HG03196 (cell line): ENCODE results near the gene STUM.

Experiments
- ATAC-seq: cut with Tn5 transposase; IDR thresholded peaks from one replicate; pipeline ENCODE4 v1.9.1; 2021; ENCODE audit not compliant: unreplicated experiment

Gene STUM

DNA sequence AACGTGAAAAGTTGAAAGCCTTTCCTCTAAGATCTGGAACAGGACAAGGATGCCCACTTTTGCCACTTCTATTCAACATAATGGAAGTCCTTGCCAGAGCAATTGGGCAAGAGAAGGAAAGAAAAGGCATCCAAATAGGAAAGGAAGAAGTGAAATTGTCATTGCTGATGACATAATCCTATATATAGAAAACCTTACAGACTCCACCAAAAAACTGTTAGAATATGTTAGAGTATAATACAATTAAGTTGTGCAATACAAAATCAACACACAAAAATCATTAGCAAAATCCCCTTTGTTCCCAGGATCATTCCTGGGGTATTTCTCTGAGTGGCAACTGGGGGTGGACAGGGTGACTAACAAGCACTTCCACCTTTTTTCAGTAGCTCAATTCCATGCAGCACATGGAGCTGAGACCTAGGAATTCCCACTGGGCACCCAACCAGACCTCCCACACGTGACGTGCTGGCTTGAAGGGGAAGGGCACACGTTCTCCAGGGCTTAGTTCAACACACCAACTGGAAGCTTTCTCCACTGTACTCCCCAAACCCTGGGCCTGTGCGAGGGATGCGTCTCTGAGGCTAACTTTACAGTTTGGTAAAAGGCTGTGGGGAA is 9.6 kb downstream of the STUM start:
- ATAC-seq, result no peak

DNA sequence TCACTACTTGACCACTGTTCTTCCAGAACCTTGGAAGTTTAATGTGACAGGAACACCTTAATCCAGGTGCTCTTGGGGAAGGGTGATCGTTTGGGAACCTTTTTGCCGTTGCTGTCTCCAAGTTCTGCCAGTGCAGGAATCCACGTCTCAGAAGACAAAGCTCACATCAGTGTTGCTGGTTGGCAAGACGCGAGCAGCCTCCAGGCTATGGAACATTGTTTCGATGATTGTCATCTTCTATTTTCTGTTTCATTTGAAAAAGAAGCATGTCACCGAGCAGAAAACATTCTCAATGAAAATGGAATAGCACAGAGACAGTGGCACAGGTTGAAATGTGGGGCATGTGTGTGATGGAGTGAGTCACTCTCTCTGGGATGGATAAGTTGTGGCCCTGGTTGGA is 11.7 kb downstream of the STUM start:
- ATAC-seq, result no peak

DNA sequence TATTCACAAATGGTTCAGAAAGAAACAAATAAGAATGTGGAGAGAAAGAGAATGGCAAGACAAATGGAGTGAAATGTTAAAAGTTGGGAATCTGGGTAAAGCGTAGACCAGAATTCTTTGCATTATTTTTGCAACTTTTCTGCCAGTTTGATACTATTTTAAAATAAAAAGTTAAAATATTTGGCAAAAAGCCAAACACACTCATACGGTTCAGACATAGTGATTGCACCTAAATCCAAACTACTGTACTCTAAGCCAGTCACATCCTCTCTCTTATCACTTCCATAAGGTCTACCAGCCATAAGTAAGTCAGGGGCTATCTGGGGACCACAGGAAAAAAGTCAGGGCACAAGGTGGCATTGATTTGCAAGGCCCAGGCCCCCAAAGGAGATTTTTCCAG is 14.4 kb downstream of the STUM start:
- no peak for ATAC-seq

DNA sequence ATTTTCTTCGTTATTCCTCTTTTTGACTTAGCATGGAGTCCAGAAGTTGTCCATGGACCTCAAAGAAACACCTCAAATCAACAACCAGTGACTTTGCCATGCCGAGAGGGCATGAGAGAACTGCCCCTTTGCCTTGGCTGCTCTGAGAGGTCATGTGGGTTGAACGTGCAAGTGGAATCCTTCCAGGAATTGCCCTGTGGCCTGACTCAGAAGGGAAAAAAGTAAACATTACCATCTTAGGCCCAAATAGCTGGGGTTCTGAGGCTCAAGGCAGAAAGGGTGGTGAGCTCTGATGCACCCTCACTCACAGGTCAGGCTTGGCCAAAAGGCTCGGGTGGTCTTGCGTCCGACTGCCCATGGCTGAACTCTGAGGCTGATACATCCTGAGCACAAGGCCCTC is 15.1 kb downstream of the STUM start:
- no peak for ATAC-seq

DNA sequence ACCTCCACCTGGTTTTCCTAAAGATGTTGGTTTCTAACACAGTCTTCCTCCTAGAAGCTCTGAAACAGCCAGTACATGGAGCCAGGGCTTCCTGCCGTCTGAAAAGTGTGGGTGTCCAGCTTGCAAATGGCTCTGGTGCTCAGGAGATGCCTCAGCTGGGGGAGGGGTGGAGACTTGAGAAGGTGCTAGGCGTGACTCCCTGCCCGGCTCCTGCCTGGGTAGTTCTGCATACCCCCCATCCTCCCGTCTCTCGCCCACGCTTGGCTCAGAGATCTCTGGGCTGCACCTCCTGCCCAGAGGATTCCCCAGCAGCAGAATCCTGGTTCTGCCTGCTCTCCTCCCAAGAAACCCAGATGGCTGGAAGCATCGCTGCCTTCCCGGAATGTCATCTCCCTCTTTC is 16.9 kb downstream of the STUM start:
- ATAC-seq, result no peak

DNA sequence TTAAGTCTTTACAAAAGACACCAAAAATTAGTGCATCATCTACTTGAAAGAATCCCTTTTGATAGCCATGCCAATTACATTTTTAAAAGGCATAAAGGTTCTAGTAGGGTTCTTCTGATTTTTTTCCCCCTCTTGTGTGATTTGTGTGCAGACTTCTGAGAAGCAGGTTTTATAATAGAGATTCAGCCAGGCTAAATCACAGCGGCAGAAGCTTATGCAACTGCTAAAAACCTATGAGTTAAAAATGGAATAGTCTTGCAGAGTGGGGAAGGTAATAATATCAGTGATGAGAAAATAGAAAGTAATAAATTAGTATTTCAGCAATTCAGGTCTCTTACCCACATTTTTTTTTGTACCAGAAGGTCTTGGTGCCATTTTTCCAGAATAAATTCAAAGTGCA is 17.7 kb downstream of the STUM start:
- no peak for ATAC-seq

DNA sequence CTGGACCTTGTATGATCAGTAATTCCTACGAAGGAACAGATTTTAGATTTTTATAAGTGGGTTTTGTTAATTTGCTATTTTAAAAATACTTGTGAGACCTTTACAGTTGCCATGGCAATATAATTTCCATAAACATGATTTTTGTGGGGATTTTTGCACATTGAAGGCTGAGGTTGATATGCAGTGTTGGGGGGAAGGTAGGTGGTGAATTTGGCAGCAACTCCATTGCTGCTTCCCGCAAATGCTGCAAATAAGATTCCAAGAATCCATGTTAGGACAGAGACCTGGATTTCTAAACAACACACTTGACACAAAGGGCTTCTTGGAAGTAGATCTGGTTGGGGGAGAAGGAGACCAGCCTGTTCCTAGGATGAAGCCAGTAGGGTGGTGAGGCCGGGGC is 18.2 kb downstream of the STUM start:
- ATAC-seq, result no peak

DNA sequence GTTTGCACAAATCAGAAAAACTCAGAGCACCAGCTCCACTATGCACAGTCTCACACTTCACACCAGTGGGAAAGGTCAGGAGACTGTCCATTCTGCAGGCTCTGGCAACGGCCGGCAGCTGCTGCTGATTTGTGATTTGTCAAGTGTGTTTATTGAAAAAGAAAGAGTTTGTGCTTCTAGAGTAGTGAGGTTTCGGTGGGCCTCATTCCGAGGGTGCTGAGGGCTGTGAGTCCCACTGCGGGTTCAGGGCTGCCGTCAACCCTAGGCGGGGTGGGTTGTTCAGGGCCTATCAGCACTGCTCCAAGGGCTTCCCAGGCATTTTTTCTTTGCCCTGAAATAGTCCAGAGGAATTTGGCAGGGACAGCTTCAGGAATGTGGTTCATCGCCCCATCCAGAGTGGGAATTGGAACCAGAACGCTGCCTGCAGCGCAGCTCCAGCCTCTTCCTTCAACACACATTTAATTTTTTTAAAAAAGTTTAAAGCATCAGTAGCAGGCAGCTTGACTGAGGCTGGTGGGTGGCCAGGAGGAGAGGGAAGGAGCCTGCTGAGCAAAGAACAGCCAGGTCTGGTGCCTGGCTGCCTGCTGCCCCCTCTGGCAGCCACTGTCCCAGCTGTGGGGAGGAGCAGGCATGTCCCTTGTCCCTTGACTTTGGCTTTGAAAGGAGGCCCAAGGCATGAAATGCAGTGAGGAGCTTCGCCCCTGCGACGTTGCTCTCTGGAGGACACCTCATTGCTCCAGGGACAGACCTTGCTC is 19.7 kb downstream of the STUM start:
- no peak for ATAC-seq

DNA sequence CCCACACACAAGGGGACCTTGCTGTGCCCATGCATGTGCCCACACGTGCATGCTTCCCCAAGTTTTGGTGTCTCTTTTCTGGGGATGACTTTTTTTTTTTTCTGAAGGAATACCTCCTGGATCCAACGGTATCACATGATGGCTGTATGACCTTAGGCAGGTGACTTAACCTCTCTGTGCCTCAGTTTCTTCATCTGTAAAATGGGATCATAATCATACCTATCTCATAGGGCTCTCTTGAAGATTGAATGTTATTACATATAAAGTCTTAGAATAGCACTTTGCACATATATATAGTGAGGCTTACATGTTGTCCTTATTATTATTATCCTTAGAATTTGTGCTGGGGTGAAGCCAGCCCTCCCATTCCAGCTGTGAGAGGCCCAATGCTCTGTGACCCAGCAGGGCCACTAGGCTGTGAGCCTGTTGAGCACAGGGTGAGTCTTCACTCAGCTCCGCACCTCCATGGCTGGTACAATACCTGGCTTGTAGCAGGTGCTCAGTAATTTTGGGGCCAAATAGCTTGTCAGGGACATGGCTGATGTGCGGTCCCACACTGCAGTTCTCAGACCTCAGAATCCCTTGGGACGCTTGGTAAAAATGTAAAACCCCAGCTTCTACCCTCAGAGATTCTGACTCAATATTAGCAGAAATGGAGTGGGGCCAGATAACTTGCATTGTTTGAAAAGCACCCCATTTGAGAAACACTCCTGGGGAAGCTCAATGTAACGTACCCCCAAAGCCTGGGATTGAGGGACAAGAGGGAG is 20.6 kb downstream of the STUM start:
- no peak for ATAC-seq

DNA sequence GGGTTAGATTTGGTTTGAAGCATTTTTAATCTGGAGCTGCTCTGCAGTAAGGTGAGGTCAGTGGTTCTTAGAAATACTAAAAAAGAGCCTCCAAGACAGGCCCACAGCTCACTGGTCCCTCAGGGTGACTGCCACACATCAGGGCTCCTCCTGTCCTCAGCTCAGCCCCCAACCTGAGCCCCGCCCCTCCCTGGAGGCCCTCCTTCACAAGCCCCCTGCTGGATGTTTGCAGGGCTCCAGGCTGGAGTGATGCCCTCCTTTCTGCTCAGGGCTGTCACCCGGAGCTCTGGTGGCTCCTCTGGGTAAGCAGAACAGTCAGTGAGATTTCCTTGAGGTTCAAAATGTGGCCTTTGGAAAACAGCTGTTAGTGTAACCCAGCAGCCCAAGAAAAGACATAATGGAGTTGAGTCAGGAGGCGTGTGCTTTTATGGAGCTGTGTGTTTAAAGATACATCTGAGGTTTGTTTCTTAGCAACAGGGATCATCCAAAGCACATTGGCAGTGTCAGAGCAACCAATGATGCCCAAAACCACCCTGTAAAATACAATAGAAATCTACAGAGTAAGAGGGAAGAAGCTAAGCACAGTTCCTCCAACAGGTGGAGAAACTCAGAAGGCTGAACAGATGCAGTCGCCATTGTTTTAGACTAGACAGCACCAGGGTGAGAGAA is 21.4 kb downstream of the STUM start:
- ATAC-seq, result no peak

DNA sequence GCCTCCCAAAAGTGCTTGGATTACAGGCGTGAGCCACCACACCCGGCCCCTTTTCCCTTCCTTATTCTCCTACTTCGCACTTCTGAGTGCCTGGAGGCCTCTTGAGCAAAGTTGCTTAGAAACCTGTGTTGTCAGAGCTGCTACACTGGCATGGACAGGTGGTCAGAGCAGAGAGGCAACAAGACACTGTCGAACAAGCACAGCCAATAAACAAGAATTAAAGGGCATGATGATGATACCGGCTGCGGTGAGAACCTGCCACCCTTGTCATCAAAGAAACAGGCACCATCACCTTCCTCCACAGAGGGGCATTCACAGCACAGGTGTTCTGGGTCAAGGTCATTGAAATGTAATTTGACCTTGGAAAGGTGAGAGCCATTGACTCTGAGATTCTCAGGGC is 23.3 kb downstream of the STUM start:
- ATAC-seq, result no peak

DNA sequence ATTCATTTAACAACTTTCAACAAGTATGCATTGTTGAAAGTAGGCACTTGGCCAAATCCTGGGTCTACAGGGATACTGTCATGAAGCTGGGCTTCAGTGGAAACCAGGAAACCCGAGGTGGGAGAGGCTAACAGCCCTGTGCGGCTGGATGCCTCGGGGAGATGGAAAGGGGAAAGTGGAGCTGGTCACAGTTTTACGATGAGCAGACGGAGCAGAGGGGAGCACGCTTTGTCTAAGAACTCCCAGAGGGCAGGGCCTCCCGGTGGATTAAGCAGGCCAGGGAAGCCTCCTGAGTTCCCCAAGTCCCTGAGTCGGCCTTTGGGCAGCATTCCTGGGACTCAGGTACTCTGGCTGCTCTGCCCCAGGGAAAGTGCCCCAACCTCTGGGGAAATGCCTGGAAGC is 23.8 kb downstream of the STUM start:
- no peak for ATAC-seq

DNA sequence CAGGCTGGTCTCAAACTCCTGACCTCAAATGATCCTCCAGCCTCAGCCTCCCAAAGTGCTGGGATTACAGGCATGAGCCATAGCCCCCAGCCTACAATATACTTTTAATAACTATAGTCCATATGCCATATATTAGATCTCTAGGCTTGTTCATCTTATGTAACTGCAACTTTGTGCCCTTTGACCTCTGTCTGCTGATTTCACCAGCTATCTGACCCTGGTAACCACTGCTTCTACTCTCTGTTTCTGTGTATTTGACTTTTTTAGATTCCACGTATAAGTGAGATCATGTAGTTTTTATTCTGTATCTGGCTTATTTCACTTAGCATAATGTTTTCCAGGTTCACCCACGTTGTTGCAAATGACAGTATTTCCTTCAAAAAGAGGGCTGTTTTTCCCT is 25.5 kb downstream of the STUM start:
- no peak for ATAC-seq

DNA sequence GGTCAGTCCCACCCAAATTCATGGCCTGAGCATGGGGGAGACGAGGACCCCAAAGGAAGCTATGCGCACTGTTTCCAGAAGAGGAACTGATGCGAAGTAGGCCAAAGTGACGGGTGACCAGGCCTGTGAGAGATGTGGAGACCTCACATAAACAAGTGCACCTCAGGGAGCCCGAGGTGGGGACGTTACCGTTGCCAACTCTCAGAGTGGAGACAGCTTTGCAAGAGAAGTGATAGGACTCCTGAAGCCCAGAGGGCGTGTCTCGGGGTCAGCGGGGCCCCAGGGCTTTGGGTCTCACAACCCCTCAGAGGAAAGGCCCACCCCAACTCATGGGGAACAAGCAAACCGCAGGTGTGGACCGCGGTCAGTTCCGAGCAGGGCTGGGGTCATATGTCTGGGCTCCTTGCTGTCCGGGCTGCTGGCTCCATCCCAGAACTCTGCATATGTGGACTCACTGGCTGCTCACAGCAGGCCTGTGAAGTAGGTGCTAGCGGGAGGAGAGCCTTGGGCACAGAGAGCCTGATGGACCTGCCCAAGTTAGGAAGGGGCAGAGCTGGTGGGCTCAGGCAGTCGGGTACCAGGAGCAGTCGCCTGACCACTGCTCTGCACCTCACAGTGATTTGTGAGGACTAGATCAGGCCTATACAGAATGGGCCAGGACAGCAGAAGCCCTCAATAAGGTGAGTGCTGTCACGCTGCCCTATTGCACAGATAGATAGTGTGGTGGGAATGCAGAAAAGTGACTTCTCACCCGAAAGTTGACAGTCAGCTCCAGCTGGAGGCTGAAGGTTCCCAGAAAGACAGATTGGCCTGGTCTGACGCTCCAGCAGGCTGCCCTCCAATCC is 26.2 kb downstream of the STUM start:
- ATAC-seq, result no peak

DNA sequence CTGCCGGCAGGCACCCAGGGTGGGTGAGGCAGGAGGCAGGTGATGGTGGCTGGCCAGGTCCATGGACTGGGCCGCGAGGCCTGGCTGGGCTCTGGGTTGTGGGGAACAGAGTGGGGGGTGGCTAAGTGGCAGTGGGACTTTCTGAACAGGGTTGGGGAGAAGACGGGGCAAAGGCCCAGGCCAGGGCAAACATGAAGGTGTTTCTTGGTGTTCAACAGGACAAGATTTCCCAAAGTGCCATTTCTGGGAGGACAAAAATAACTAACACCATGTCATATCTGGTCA is 26.8 kb downstream of the STUM start:
- no peak for ATAC-seq

DNA sequence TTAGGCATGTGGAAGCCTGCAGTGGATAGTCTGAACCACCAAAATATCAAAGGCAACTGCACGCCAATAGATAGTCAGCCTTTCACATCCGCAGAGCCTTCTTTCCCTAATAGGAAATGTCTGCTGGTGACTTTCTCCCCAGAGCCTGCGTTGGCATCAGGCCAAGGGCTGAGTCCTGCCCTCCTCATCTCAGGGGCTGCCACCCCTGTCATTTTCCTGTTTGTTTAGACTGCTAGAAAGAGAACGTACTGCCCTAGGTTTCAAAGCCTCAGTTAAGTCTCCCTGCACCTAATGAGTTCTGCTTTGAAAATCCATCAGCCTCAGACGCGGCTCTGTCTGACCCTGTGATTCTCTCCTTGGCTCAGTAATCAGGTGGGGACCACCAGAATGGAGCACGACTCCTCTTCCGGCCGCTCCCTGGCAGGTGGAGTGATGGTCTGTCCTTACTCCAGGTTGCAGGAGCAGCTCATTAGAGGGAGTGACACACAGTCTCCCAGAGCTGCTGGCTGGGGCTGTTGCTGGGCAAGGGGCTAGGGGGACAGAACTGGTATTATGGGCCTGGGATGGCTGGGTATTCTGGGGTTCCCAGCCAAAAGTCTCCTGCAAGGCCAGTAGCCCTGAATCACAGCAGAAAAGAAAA is 27.3 kb downstream of the STUM start:
- ATAC-seq, result no peak

DNA sequence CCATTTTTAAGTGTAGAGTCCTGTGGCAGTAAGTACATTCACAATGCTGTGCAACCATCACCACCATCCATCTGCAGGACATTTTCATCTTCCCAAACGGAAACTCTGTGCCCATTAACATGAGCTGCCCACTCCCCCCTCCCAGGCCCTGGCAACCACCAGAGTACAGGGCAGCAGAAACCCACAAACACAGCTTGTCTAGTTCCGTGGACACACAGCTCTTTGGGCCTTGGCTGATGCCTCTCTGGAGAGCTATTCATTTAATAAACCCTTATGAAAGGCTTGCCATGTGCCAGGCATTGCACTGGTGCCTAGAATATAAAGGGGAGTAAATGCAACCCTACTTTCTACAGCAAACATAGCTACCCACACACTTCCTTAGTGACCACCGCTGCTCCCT is 28.0 kb downstream of the STUM start:
- no peak for ATAC-seq

DNA sequence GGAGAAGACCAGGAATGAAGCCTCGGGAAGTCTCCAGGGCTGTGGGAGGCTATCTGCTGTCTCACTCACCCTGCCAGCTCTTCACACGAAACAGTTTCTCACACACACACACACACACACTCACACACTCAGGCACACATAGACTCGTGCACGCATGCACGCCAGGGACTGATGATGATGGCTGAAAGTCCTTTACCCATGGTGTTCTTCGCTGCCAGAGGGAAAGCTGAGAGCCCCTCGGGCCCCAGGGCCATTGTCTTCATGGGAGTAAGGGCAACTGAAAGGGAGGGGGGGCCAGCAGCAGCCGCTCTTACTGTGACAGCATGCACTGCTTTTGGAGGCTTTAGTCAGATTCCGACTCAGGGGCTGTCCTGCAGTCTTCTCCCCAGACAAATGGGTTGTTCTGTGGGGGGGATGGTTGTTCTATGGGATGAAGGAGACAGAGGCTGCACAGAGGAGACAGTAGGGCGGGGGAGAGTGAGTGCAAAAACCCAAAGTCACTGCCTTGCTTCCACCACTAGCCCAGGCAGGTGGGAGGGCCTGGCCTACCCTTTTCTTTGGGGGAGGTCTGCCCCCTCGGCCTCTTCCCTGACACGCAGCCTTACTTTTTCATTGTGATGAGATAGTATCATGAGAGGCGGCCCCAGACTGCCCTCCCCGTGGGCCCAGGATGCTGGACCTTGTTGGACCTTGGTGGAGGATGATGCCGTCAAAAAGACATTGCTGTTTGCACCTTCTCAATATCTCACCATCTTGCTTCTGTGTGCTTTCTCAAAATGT is 29.0 kb downstream of the STUM start:
- ATAC-seq, result no peak

DNA sequence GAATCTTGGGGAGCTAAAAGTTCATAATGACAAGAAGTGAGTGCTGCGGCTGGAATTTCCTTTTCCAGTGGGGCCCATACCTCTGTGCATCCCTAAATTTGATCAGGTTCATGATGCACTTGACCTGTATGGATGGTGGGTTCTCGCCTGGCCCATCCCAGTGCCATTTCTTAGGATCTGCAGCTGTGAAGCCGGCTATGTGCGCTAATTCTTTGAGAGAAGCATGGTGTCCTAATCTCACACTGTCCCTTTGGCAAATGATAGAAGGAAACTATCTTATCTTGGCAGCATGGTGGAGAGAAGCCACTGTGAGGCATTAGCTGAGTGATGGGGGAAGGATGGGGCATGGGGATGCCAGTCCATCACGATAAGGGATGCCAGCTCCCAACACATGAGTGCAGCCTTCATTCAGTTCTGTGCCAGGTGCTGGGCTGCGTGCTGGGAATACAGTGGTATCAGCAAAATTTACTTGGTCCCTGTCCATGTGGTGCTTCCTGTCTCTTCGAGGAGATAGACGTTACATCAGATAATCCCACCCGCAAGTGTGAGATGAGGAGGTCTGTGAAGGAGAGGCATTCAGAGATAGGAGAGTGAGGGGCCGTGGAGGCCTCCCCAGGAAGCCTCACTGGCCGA is 30.5 kb downstream of the STUM start:
- no peak for ATAC-seq
